HG03442 (cell line): ENCODE data around the gene LUZP1.

Experiments used
- ATAC-seq: cut with Tn5 transposase; IDR thresholded peaks from one replicate; pipeline ENCODE4 v1.9.1; 2021; ENCODE audit warnings: mild to moderate bottlenecking, moderate library complexity; ENCODE audit not compliant: unreplicated experiment

Gene LUZP1

DNA sequence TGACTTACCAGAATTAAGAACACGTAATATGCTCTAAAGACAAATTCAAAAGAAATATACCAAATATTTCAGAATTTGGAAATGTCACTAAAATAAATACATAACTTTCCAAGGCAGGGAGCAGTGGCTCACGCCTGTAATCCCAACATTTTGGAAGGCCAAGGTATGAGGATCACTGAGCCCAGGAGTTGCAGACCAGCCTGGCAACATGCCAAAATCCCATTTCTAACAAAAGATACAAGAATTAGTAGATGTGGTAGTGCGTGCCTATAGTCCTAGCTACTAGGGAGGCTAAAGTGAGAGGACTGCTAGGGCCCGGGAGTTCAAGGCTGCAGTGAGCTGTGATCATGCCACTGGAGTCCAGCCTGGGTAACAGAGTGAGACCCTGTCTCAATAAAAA, 11.7 kb downstream of the LUZP1 start:
- no peak for ATAC-seq

DNA sequence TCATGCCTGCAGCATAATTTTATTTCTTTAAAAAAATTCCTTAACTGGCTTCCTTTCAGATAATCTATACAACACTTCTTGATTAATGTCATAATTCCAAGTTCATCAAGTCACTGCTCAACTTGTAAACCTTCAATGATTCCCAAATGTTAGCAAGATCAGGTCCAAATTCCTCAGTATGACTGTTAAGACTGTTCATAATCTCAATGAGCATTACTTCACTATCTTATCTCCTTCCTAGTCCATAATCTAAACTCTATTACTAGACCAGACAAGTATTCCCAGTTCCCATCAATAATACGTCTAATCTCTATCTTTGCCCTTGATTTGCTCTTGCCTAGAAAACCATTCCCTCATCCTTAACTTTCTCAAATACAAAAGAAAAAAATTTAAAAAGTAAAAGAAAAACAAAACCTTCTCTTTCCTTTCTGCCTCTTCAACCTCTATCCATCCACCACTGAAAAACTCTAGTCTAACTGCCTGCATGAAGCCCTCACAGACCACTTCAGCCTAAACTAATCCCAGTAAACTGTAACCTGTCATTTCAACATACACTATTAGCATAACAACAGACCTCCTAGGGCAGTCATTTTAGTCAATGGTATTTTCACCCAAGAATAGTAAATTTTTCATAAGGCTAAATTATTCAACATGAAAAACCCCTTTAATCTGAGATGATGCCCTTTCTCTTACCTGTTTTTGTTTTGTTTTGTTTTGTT, 15.5 kb downstream of the LUZP1 start:
- ATAC-seq = no peak

DNA sequence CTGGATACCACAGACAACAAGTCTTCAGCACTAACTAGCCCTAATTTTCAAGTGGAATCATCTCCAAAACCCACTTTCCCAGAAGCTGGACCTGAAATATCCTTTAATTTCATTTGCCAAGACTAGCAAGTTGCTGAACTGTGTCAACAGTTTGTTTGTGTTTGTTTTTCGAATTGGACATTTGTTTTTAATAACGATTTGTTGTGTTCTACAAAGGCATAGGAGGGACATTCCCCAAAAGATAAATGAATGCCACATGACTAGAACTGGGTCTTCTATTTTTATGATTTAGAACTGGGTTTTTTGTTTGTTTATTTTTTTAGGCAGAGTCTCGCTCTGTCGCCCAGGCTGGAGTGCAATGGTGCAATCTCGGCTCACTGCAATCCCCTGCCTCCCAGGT, 17.9 kb downstream of the LUZP1 start:
- no peak for ATAC-seq

DNA sequence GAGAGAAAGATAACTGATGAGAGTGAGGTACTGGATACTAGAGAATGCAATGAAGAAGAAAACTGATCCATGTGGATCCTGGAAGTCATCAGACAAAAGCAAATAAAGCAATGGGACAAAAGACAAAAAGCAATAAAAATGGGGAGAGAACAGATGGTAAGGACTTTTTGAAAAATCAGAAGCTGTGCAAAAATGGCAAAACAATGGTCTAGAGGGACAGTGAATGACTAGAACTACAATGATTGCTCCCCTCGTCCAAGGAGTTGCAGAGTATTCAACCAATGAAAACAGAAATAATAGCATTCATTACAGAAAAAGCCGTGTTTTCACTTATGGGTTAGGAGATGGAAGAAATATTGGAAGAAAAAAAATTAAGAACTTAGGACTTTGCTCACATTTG, 18.5 kb downstream of the LUZP1 start:
- no peak for ATAC-seq

DNA sequence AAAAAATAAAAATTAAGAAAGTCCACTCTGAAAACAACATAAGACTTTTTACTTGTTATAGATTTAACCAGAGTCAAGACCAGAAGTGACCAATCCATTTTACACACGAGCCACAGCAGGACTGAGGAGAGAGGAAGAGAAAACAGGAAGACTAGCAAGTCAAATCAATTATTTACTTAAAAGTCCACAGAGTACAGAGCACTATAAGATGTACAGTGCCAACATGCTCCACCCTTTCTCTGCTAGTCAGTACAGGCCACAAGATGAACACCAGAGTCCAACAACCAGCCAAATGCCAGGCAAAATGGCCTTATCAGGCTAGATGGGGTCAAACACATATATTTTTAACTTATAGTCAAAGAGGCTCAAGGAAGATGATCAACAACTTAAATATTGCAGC, 19.5 kb downstream of the LUZP1 start:
- ATAC-seq = no peak

DNA sequence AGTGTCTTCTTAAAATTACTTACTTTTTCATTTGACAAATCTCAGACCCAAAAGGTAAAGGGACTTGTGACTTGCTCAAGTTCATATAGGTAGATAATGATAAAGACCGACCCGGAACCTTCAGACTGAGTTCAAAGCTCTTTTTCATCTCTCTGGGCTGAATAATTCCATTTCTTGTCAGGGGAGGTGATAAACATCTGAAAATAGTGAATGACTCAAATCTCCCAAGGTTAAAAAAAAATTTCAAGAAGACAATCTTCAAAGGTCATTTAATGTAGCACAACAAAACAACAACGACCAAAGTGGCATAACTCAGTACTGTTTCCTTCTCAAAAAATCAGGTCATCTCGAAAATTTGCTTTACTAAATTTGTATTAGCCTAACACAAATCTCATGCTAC, 20.6 kb downstream of the LUZP1 start:
- no peak for ATAC-seq

DNA sequence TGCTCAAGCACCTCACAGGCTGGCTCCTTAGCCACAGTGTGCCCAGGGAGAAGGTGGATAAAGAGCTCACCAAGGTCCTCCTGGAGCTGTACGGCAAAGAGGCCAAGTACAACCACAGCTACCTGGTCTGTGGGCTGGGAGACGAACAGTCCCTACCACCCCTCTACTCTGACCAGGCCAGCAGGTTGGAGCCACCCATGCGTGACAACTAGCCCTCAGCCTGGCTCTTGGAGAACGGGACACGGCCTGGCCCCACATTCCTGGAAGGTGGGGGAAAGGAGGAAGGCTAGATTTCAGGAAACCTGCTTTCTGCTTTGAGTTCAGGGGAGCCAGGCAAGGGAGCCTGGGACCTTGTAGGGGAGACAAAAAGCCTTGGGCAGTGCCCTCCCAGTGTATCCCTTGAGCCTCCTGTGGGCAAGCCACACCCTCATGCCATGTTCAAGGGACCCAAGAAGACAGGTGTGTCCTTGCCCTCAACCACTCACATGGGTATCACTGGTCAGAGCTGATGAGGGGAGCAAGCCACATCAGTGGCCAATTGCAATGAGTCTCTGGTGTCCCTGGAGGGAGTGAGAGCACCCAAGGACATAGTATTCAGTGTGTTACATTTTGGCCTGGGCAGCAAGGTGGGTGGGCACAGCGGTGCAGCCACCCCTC, 27.6 kb downstream of the LUZP1 start:
- no peak for ATAC-seq

DNA sequence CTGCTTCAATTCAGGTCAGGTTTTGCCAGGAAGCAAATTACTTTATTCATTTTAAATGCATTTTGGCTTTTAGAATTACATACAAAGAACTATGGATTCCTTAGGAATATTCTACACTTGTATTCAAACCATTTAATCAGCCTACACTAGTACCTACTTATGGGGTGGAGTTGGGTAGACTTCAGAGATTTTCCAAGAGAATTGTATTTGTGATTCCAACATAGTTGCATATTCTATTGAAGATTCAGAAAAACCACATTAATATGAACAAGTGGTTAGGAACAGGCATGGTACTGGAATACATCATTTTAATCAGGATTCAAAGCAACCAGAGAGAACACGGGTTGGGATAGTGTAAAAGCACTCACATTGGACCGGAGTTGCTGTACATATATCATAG, 33.4 kb downstream of the LUZP1 start:
- no peak for ATAC-seq

DNA sequence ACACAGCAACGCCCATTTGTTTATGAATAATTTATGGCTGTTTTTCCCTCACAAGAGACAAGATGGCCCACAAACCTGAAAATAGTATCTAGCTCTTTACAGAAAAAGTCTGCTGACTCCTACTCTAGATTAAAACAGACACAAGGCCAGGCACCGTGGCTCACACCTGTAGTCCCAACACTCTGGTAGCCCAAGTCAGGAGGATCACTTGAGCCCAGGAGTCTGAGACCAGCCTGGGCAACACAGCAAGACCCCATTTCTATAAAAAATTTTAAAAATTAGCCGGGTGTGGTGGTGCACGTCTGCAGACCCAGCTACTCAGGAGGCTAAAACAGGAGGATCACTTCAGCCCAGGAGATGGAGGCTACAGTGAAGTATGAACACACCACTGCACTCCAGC, 34.6 kb downstream of the LUZP1 start:
- no peak for ATAC-seq

DNA sequence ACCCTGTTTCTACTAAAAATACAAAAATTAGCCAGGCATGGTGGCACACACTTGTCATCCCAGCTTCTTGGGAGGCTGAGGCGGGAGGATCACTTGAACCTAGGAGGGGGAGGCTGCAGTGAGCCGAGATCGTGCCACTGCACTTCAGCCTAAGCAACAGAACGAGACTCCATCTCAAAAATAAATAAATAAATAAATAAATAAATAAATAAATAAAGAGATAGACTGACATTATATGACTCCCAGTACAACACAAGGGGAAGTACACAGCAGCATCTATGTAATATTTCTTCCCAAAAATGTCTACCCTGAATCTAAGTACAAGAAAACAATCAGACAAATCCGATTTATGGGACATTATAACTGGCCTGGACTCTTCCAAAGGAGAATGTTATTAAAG, 35.1 kb downstream of the LUZP1 start:
- ATAC-seq = no peak

DNA sequence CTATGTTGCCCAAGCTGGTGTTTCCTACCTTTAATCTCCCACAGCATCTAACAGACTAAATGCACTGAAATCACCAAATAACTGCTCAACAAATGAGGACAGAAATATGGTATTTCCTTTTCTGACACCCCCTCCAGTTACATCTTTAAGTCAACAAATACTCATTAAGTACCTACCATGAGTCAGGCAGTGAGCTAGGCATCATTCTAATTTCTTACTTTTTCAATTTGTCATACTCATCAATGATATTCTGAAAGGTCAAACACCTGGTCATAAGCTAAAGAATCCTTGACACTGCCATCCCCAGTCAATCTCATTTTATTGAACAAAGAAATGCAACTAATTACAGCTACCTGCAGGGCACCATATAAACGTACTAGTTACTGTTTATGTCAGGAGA, 36.6 kb downstream of the LUZP1 start:
- ATAC-seq = no peak

DNA sequence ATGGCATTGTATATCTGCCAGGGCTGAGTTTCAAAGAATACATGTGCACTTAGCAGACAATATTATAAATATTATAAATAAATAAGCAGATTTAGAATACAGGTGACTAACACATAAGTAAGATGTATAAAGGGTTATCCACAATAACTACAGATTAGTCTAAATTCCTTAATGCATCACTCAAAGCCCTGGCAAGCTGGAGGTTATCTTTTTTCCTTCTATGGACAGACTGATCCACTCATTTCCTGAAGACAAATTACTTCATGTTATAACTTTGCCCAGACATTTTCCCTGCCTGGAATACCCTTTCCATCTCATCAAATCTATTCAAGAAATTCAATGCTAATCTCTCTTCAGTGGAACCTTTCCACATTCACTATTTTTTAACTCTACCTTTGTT, 38.8 kb downstream of the LUZP1 start:
- ATAC-seq = no peak

DNA sequence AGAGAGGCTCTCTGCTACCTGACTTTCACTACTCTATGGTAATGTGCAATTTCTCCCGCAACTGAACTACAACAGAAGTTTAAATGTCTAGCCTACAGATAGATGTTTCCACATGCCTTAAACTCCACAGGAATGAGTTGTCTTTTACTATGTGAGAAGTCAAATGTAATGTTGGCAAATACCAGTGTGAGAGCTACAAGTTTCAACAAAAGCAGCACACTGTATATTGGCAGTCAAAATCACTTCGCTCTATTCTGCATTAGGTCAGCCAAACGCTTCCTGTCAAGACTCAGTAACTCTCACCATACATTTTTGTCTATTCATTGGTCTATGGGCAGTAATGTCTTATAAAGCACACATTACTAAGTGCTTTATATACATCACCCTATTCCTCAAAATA, 41.9 kb downstream of the LUZP1 start:
- no peak for ATAC-seq

DNA sequence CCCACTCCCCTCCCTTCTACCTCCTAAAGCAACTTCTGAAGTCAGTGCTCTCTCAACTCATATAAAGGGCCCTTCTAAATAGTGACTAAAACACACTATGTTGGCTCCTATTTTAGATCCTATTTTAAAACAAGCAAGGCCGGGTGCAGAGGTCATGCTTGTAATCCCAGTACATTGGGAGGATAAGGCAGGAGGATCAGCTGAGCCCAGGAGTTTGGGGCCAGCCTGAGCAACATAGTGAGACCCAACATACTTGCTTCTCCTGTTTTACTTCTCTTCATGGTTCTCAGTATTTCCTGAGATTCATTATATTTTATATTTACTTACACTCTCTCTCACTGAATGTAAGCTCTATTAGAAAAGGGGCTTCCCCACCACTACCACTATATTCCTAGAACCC, 42.5 kb downstream of the LUZP1 start:
- ATAC-seq = no peak

DNA sequence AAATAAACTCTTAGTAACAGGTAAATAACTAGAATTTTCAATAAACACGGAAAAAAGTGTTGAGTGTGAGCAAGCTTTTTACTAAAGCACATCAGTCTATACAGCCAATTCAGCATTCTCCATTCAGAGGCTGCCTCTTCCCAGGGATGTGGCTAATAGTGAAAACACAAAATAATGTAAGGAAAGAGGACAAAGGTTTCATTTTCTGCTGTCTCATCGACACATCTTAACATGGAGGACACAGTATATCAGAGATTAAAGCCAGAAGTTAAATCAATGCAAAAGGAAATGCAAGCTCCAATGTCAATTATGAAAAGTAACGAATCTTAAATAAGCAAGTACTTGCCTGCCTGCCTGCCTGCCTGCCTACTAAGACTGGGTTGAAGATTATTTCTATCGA, 43.2 kb downstream of the LUZP1 start:
- ATAC-seq = no peak

DNA sequence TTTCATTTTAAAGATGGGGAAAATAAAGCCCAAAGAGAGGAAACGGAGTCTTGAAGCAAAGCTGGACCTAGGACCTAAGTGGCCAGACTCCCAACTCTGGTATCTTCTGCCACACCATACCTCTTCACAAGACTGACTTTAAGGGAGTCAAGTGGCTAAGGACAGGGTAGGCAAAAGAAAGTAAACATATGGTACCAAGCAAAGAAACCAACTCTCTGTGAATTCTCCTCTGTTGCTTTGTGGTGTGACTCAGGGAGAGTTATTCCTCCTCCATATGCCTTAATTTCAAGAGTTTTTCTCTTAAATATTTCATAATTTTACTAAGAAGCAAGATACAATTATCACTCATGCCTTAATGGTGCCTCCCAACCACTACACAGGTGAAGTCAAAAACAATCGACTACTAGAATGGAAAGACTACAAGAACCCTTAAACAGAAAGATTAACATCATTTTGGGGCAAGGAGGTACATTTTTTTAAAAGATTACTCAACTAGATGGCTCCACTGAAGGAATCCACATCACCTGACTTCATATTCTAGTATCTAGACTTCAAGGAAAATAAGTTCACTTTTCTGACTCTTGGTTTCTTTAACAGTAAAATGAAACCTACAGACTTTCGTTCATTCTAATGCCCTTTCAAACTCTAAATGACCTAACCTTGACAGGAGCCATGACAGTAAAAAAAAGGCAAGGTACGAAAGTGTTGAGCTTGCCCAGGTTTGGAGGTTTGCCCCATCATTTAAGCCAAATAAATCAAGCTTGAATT, 44.2 kb downstream of the LUZP1 start:
- ATAC-seq = no peak

DNA sequence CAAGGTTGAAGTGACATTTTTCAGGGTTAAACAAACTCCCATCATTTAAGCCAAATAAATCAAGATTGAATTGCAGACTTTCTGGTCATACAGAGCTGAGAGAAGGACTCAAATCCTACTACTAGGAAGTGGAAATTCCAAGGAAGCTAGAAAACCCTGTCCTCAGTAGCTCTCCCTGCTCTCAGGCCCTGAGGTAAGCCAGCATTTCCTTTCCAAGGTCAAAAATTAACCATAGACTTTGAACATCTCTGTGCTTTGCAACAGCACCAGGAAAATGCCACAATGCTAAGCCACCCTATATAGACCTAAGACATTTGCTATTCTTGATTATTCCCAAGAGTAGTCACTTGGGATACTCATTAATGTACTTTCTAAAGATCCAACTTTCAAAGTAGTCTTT, 45.1 kb downstream of the LUZP1 start:
- no peak for ATAC-seq

DNA sequence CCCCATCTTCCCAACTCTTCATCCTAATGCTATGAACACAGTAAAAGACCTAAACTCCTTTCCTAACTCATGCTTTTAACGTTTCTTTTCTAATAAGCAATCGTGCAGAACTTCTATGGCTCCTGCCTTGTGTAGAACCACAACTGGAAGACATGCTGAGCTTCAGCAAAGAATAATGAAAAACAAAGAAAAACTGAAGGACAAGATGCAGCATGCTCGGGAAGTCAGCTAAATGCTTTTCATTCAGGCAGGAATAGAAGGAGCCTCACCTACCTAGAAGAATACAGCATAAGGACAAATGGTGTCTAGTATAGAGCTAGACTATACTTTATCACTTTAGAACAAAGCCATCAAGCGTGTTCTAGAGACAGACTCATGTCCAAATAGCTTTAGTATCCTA, 45.9 kb downstream of the LUZP1 start:
- no peak for ATAC-seq

DNA sequence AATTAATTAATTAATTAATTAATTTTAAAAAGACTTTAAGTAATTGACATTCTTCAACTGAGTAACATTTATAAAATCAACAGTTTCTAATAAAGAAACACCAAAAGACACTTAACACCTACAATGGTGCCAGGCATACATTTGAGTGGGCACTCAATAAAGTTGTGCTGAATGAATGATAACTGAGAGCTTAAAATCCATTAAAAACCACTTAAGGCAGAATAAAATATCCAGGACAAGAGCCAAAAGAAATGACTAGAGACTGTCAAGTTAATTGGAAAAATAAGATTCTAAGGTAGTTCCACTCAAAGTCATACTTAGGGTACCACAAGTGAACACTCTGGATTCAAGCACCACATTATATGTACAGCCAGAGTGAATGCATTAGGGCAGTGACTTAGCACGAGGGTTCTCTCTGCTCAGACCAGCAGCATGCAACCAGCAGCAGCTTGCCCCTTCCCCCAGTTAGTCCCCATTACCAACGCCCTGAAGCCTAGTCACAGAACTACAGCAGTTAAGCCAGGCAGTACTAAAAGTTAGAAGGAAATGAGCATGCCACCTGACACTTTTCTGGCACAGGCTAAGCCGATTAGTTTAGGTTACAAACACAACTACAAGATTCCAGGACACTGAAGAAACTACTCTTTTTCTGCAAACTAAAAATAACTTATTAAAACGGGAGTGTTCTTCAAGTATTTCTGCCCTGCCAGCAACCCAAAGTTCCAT, 46.5 kb downstream of the LUZP1 start:
- no peak for ATAC-seq

DNA sequence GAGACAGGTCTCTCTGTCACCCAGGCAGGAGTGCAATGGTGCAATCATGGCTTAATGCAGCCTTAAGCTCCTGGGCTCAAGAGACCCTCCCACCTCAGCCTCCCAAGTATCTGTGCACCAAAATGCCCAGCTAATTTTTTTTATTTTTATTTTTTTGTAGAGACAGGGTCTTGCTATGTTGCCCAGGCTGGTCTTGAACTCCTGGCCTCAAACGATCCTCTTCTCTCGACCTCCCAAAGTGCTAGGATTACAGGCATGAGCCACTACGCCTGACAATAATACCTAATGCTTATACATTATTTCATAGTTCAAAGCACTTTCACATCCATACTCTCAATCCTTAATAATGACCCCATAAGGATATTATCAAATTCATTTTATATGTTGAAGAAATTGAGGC, 48.3 kb downstream of the LUZP1 start:
- ATAC-seq = no peak

DNA sequence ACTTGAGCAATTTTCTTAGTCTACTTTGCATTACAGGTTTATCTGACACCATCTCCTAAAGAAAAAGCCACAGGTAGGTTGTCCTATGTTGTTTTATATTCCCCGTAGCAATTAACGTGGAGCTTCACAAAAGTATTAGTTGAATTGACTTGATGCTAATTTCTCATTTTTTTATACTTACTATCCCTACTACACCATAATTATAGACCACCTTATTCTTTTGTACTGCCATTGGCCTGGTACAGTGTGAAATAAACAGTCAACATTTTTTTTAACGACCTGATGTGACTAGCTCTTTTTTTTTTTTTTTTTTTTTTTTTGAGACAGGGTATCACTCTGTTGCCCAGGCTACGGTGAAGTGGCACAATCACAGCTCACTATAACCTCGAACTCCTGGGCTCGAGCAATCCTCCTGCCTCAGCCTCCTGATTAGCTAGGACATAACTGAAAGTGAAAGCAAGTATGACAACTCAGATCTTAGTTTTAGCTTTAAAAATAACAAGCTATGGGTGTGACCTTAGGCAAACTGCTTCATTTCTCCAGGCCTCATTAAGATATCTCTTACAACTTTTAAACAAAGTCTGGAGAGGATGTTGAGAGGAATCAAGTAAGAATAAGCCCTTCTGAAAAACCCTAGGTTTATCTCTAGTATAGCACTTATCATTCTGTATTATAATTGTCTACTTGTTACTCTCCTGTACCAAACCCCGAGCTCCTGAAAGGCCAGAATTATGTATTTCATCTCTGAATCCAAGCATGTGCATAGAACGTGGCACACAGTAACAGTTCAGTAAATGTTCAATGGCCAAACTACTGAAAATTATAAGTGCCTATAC, 49.5 kb downstream of the LUZP1 start:
- no peak for ATAC-seq
